GM13976 (cell line): ENCODE data around the gene OLR1.

Experiments used
- DNase-seq: peaks from one replicate; pipeline ENCODE4 v3.0.0; 2012; ENCODE audit warnings: low spot score
- CTCF ChIP-seq: IDR thresholded peaks from 2 replicates; pipeline ENCODE4 v1.5.1; 2012; ENCODE audit warnings: borderline replicate concordance, mild to moderate bottlenecking; ENCODE audit not compliant: insufficient read depth; ENCODE audit errors: extremely low read depth, missing control alignments, control extremely low read depth
- in situ Hi-C: fragments of 300-500 bp; cut with MboI; formaldehyde crosslinking; loops from one replicate; pipeline ENCODE4 v1.12.0; 2022; ENCODE audit warnings: low sequenced_read_pairs, mixed read lengths, inconsistent platforms; ENCODE audit not compliant: unreplicated experiment

The OLR1 gene

GRCh38 chr12:10111451-10111850 lies 60.5 kb downstream of the OLR1 start:
- in situ Hi-C loops = no loop called here
- no peak for TF ChIP-seq CTCF
- no peak for DNase-seq

GRCh38 chr12:10110256-10110844 lies 61.6 kb downstream of the OLR1 start:
- TF ChIP-seq CTCF = no peak
- in situ Hi-C loops = no loop called here
- DNase-seq = no peak
